Measurements from ENCODE around the gene TAF7L.

TAF7L gene

GRCh38 chrX:101220662-101221260 is 70.4 kb downstream of the TAF7L start:
- no peak for DNase-seq

- peak; percentile 5 for DNase-seq
These were observed 71.2 kb downstream of the TAF7L start for GRCh38 chrX:101219864-101220346.

DNA sequence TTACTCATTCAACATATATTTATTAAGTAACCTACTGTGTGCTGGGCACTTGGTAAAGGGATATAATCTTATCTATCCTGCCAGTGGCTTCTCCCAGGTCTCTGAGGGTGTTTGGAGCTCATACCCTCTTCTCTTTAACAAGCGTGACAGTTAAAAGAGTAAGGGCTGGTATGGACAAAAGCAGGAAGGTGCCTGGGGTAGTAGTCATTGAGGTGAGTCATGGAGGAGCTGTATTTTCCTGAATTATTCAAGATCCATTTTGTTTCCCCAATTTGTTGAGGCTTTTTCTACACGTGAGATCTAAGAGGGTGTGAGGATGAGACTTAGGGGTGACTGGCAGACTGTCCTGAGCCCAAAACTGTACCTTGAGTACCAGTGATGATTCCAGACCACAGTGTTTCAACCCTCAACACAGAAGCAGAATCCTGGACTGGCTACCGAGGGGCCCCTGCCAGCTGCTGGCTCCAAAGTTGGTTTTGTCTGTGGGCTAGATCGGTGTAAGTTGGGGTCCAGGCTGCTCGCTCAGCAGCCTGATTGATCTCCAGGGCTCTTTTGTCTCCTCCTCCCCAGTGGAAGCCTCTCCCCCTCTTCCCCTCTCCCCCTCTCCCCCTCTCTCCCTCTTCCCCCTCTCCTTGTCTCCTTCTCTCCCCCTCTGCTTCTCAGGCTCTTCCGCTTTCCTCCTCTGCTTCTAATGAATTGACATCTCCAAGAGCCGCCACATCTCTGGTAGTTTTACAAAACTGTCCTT is 71.8 kb downstream of the TAF7L start, which contains the start of gene DRP2:
Gene DRP2 (plus strand): TSS at position 671 of the 748 bp plus-strand sequence. CDS start 11,862 bp downstream, outside the sequence.
- DNase-seq = no peak
